H1 (cell line): ENCODE results near the gene ROPN1. TPM values are rescaled to one million over a fixed set of nuclear protein-coding genes. Genes with fewer than 3 reads are reported as not detected.

Source experiments
- ATF2 ChIP-seq: IDR thresholded peaks from 2 replicates; pipeline ENCODE4 v1.6.1; 2012; ENCODE audit warnings: low read length, inconsistent platforms
- ATF3 ChIP-seq: IDR thresholded peaks from 2 replicates; pipeline ENCODE4 v1.6.1; 2011; ENCODE audit warnings: low read depth, mild to moderate bottlenecking, low read length; ENCODE audit not compliant: insufficient read depth
- BACH1 ChIP-seq: IDR thresholded peaks from 2 replicates; pipeline ENCODE4 v1.6.1; 2012; ENCODE audit warnings: low read length, improper control_type of control experiment
- BRCA1 ChIP-seq: IDR thresholded peaks from 2 replicates; pipeline ENCODE4 v1.6.1; 2012; ENCODE audit warnings: low read depth, low read length, improper control_type of control experiment
- CHD1 ChIP-seq: IDR thresholded peaks from 2 replicates; pipeline ENCODE4 v1.6.1; 2012; ENCODE audit warnings: low read depth, low read length, improper control_type of control experiment
- E2F6 ChIP-seq: IDR thresholded peaks from 2 replicates; pipeline ENCODE4 v1.6.1; 2012; ENCODE audit warnings: inconsistent platforms
- HDAC2 ChIP-seq, 2 experiments: fragments of 300-600 bp in 1 of 2; sonication (generic) in 1 of 2; IDR thresholded peaks; 2 replicates each; pipeline ENCODE4 v1.6.1; 2011 to 2012; ENCODE audit warnings: low read depth in 2 of 2, low read length in 2 of 2, mild to moderate bottlenecking in 2 of 2, moderate library complexity in 2 of 2, borderline replicate concordance in 1 of 2, inconsistent platforms in 1 of 2
- KDM1A ChIP-seq: fragments of 200-600, 300-600 bp; sonication (generic); IDR thresholded peaks from 2 replicates; pipeline ENCODE4 v1.7.1; 2016; ENCODE audit warnings: mild to moderate bottlenecking, low read length, borderline replicate concordance
- KDM4A ChIP-seq: IDR thresholded peaks from one replicate; pipeline ENCODE4 v1.7.1; 2012; ENCODE audit warnings: low read depth, mild to moderate bottlenecking, moderate library complexity, low read length, inconsistent platforms; ENCODE audit not compliant: severe bottlenecking
- TAF1 ChIP-seq: IDR thresholded peaks from 2 replicates; pipeline ENCODE4 v1.6.1; 2011; ENCODE audit warnings: mild to moderate bottlenecking, low read depth, low read length
- TAF7 ChIP-seq: optimal IDR thresholded peaks from 2 replicates; pipeline ENCODE3; 2011; ENCODE audit warnings: low read depth, mild to moderate bottlenecking, inconsistent platforms, low read length, moderate library complexity, borderline replicate concordance
- TCF12 ChIP-seq: IDR thresholded peaks from 2 replicates; pipeline ENCODE4 v1.6.1; 2011; ENCODE audit warnings: low read depth, mild to moderate bottlenecking, low read length
- polyA plus RNA-seq, 7 experiments: library from polyadenylated mRNA; depleted of rRNA in 3 of 7; stranded (reverse) in 5 of 7; unstranded in 2 of 7; fragments of >200 nt in 5 of 7; fragments of 200-250 nt in 2 of 7; gene quantifications; 1 replicate in 5 of 7; 2 replicates in 1 of 7; 4 replicates in 1 of 7; pipeline versions ENCODE4 v1.2.1 to v1.2.3, GENCODE V29; 2011 to 2013; ENCODE audit warnings: missing spikeins in 2 of 7, mixed read lengths in 2 of 7
- total RNA-seq: library from RNA; stranded (reverse); fragmentation: NEBNext Ultra II Directional; extraction: Animal tissue kit (Norgen Biotek cat#: 25700); gene quantifications from 2 replicates; pipeline ENCODE4 v1.2.1, GENCODE V29; 2021

The ROPN1 gene
- total and polyA plus RNA-seq, 2 of the 8 experiments (the other 6 are each of a cell fraction or from before 2014, with no cell fraction given): 0.03 TPM; not detected in 1

- peak; percentile 78 for TF ChIP-seq TAF7
- no peak for TF ChIP-seq ATF2
- TF ChIP-seq BRCA1: no peak
- TF ChIP-seq TAF1: peak; percentile 95
- peak; percentile 63; the same call in 1 of the 2 replicates for TF ChIP-seq E2F6
- TF ChIP-seq BACH1: no peak
- TF ChIP-seq KDM4A: peak; percentile 38
- no peak for TF ChIP-seq HDAC2 (IDR thresholded peaks at IDR 0.05; ENCODE audit: borderline replicate concordance in 1 of 2, low read depth in 2 of 2, low read length in 2 of 2)
- TF ChIP-seq CHD1: no peak
- TF ChIP-seq ATF3: no peak
- TF ChIP-seq KDM1A: no peak
- no peak for TF ChIP-seq TCF12
Observed at GRCh38 chr3:123960781-123961507, 31.0 kb downstream of the ROPN1 start, which contains the start of gene CCDC14 (continued).
